CD14-positive monocyte (primary cell): ENCODE data around the gene ATOX1. TPM values are rescaled to one million over a fixed set of nuclear protein-coding genes. Genes with fewer than 3 reads are reported as not detected.

Experiments used
- DNase-seq, 3 donors: peaks; one replicate each; pipeline ENCODE4 v3.0.0-alpha.2; 2011 to 2022
- H2AFZ ChIP-seq: 2 replicates; pipeline ENCODE4 v1.6.0; 2012; ENCODE audit warnings: mild to moderate bottlenecking, low read depth, low read length, inconsistent platforms; ENCODE audit not compliant: insufficient read depth, poor library complexity, severe bottlenecking
- H3K27ac ChIP-seq, 2 donors: 1 replicate in 1 of 2; 2 replicates in 1 of 2; pipeline ENCODE4 v1.5.1; 2012 to 2013; ENCODE audit warnings: low read length in 2 of 2, control low read depth in 1 of 2, inconsistent platforms in 1 of 2, low read depth in 1 of 2, mild to moderate bottlenecking in 1 of 2
- H3K27me3 ChIP-seq, 2 donors: one replicate each; pipeline versions ENCODE4 v1.6.0 to v1.6.1; 2011 to 2013; ENCODE audit warnings: low read length in 2 of 2; ENCODE audit not compliant: control insufficient read depth in 2 of 2, insufficient read depth in 2 of 2
- H3K36me3 ChIP-seq, 2 donors: replicated peaks in 1 of 2; 1 replicate in 1 of 2; 2 replicates in 1 of 2; pipeline versions ENCODE4 v1.5.1 to v1.6.1; 2012 to 2013; ENCODE audit warnings: low read length in 2 of 2, control low read depth in 1 of 2, inconsistent platforms in 1 of 2, mild to moderate bottlenecking in 1 of 2; ENCODE audit not compliant: insufficient read depth in 2 of 2, control insufficient read depth in 1 of 2
- H3K4me1 ChIP-seq, 2 donors: 1 replicate in 1 of 2; 2 replicates in 1 of 2; pipeline versions ENCODE4 v1.5.1 to v1.6.1; 2012 to 2013; ENCODE audit warnings: low read length in 2 of 2, control low read depth in 1 of 2, inconsistent platforms in 1 of 2, mild to moderate bottlenecking in 1 of 2, moderate library complexity in 1 of 2; ENCODE audit not compliant: insufficient read depth in 2 of 2, control insufficient read depth in 1 of 2
- H3K4me2 ChIP-seq: replicated peaks from 2 replicates; pipeline ENCODE3; 2012; ENCODE audit warnings: low read length, moderate library complexity, mild to moderate bottlenecking; ENCODE audit not compliant: poor library complexity, severe bottlenecking; ENCODE audit errors: extremely low read depth
- H3K4me3 ChIP-seq, 3 experiments: fragments of 200-600 bp in 1 of 3; sonication (generic) in 1 of 3; replicated peaks in 1 of 3; 1 replicate in 2 of 3; 2 replicates in 1 of 3; pipeline ENCODE4 v1.5.1; 2011 to 2013; ENCODE audit warnings: low read length in 3 of 3, mild to moderate bottlenecking in 3 of 3, control low read depth in 2 of 3, low read depth in 2 of 3, inconsistent platforms in 1 of 3, moderate library complexity in 1 of 3
- H3K79me2 ChIP-seq: 2 replicates; pipeline ENCODE4 v1.6.0; 2012; ENCODE audit warnings: mild to moderate bottlenecking, control low read depth, inconsistent platforms, low read length, moderate library complexity; ENCODE audit not compliant: insufficient read depth
- H3K9ac ChIP-seq: 2 replicates; pipeline ENCODE4 v1.6.0; 2017; ENCODE audit warnings: low read length, mild to moderate bottlenecking; ENCODE audit not compliant: insufficient read depth, poor library complexity, severe bottlenecking
- H3K9me3 ChIP-seq, 2 donors: replicated peaks in 1 of 2; 1 replicate in 1 of 2; 2 replicates in 1 of 2; pipeline versions ENCODE4 v1.5.1 to v1.6.1; 2012 to 2013; ENCODE audit warnings: low read length in 2 of 2, control low read depth in 1 of 2; ENCODE audit not compliant: control insufficient read depth in 1 of 2, insufficient read depth in 1 of 2
- H4K20me1 ChIP-seq: 2 replicates; pipeline ENCODE4 v1.6.0; 2012; ENCODE audit warnings: mild to moderate bottlenecking, low read length, control low read depth, moderate library complexity; ENCODE audit not compliant: insufficient read depth
- H3K27ac Mint-ChIP-seq, 7 donors: one replicate each; pipeline ENCODE4 v1.8.0; 2020; ENCODE audit warnings: mild to moderate bottlenecking in 7 of 7, mixed read lengths in 7 of 7, moderate library complexity in 6 of 7, inconsistent platforms in 2 of 7
- H3K27me3 Mint-ChIP-seq, 3 donors: one replicate each; pipeline ENCODE4 v1.8.0; 2021 to 2022; ENCODE audit warnings: low read depth in 3 of 3, mild to moderate bottlenecking in 3 of 3, mixed read lengths in 3 of 3, moderate library complexity in 3 of 3, inconsistent platforms in 1 of 3
- H3K36me3 Mint-ChIP-seq, 2 donors: one replicate each; pipeline ENCODE4 v1.8.0; 2020; ENCODE audit warnings: mixed read lengths in 2 of 2, inconsistent platforms in 1 of 2, mild to moderate bottlenecking in 1 of 2
- H3K4me1 Mint-ChIP-seq: one replicate; pipeline ENCODE4 v1.8.0; 2020; ENCODE audit warnings: mild to moderate bottlenecking, mixed read lengths
- H3K4me3 Mint-ChIP-seq, 2 donors: one replicate each; pipeline ENCODE4 v1.8.0; 2020; ENCODE audit warnings: mild to moderate bottlenecking in 2 of 2, mixed read lengths in 2 of 2, moderate library complexity in 1 of 2
- H3K9me3 Mint-ChIP-seq, 7 donors: one replicate each; pipeline ENCODE4 v1.8.0; 2020 to 2022; ENCODE audit warnings: mixed read lengths in 7 of 7, mild to moderate bottlenecking in 6 of 7, moderate library complexity in 6 of 7, inconsistent platforms in 2 of 7
- WGBS: methylation state at CpG from one replicate; pipeline ENCODE4 v1.1.5; 2013; ENCODE audit warnings: missing lambda C conversion rate; ENCODE audit not compliant: insufficient coverage; 5-methylcytosine and 5-hydroxymethylcytosine counted together
- intact Hi-C, 2 donors: fragments of 100-400 bp; cut with micrococcal nuclease; formaldehyde crosslinking; loops; one replicate each; pipeline versions ENCODE4 v1.15.0 to v1.15.1; 2023
- polyA plus RNA-seq, 3 donors: library from polyadenylated mRNA; depleted of rRNA in 1 of 3; unstranded in 2 of 3; stranded (reverse) in 1 of 3; fragments of 300-500 nt in 2 of 3; fragments of >200 nt in 1 of 3; fragmentation: Illumina TruSeq in 2 of 3; gene quantifications; 1 replicate in 2 of 3; 2 replicates in 1 of 3; pipeline ENCODE4 v1.2.3, GENCODE V29; 2012 to 2021
- TF ChIP-seq, protein P1 (sequence below): fragments of 200-600 bp; IDR thresholded peaks from one replicate; pipeline ENCODE4 v1.8.0; 2022; ENCODE audit warnings: antibody characterized with exemption, mild to moderate bottlenecking

The ATOX1 gene
- polyA plus RNA-seq, 3 donors: 89.9 to 149 (median 148) TPM

DNA sequence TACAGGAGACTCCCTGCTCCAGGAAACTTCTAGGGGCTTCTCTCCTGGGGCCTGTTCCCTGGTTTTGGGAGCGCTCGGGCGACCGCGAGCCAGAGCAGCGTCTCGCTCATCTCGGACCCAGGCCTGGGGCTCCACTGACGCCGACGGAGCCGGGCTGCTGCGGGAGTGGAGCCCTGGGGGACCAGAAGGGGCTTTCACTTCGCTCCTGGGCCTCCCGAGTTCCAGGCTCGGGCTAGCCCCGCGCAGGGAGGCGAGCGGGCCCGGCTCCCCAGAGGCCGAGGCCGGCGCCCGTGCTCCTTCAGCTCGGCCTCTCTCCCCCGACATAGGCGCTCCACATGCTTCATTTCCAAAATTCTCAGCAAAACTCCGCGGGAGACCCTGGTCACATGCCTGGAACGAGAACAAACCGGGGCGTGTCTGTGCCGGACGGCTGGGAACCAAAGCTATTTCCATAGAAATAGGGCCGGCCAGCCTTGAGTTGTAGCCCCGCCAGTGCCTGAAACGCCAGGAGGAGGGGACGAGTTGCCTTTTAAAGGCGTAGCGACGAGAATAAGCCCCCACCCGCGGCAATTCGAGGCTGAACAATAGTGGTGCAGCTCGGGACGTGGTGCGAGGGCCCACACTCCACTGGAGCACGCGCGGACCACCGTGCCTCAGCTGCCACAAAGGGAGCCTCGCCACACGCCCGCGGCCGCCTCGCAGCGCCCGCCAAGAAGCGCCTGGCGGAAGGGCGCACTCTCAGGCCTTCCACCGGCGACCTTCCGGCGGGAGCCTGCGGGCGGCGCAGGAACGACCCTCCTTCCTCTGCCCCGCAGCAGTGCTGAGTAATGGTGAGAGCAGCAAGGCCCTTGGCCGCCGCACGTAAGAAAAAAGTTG lies 12.2 kb upstream of the ATOX1 start:
- DNase-seq: peak; percentile 30 to 77 (median 55)
- Histone ChIP-seq H4K20me1 (peaks cover 34% of the 10 kb centered on the region), H3K4me2 (peak overlapping the region; percentile 73), H3K4me1 (peaks cover 27 to 49% of the 10 kb centered on the region in 2 donors), H3K79me2 (peaks cover 34% of the 10 kb centered on the region), H3K9ac (peak overlapping the region; percentile 88), H3K27me3 (no peaks in the 10 kb centered on the region), H3K36me3 (no peaks in the 10 kb centered on the region), H2AFZ (peak overlapping the region; percentile 84), H3K9me3 (no peaks in the 10 kb centered on the region), H3K27ac (peak overlapping the region; percentile 97), H3K4me3 (peak overlapping the region; percentile 53 to 71 (median 67))
- H3K4me1 Mint-ChIP-seq: peaks cover 37% of the 10 kb centered on the region
- 13% methylated on average over 71 of the region's 75 CpGs for WGBS
- intact Hi-C loops: no loop called here
- TF ChIP-seq, protein P1, sequence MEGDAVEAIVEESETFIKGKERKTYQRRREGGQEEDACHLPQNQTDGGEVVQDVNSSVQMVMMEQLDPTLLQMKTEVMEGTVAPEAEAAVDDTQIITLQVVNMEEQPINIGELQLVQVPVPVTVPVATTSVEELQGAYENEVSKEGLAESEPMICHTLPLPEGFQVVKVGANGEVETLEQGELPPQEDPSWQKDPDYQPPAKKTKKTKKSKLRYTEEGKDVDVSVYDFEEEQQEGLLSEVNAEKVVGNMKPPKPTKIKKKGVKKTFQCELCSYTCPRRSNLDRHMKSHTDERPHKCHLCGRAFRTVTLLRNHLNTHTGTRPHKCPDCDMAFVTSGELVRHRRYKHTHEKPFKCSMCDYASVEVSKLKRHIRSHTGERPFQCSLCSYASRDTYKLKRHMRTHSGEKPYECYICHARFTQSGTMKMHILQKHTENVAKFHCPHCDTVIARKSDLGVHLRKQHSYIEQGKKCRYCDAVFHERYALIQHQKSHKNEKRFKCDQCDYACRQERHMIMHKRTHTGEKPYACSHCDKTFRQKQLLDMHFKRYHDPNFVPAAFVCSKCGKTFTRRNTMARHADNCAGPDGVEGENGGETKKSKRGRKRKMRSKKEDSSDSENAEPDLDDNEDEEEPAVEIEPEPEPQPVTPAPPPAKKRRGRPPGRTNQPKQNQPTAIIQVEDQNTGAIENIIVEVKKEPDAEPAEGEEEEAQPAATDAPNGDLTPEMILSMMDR: peak; percentile 20
- no peaks in the 10 kb centered on the region for H3K9me3 Mint-ChIP-seq
- H3K27ac Mint-ChIP-seq: peak overlapping the region in 2 of 7 donors; percentile 78 to 91
- no peak overlapping the region for H3K4me3 Mint-ChIP-seq
- H3K36me3 Mint-ChIP-seq: no peaks in the 10 kb centered on the region
- peaks cover 0 to 3% (median 0%) of the 10 kb centered on the region in 3 donors for H3K27me3 Mint-ChIP-seq

DNA sequence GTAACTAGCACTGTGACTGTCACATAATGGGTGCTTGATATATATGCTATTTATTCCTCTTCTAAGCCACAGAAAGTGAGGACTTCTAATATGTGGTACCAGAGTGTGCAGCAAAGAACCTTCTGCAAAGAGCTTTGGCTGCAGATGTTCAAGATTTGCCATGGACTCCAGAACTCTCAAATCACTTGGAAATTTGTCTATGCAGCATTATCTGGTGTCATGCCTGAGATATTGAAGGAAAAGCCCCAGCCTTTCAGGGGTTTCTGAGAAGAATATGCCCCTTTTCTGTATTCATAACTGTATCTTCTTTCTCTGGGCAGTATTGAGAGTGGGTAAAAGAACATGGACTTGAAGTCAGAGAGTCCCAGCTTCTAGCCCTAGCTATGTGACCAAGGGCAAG lies 8.5 kb upstream of the ATOX1 start:
- peaks cover 0 to 3% (median 1%) of the 10 kb centered on the region in 3 donors for H3K27me3 Mint-ChIP-seq
- Histone ChIP-seq H3K27me3 (no peaks in the 10 kb centered on the region), H4K20me1 (no peaks in the 10 kb centered on the region), H3K4me1 (peaks cover 11 to 17% of the 10 kb centered on the region in 2 donors), H3K9me3 (no peaks in the 10 kb centered on the region), H2AFZ (no peak overlapping the region), H3K4me3 (no peak overlapping the region), H3K27ac (no peak overlapping the region), H3K9ac (no peak overlapping the region), H3K79me2 (no peaks in the 10 kb centered on the region), H3K36me3 (no peaks in the 10 kb centered on the region), H3K4me2 (no peak overlapping the region)
- H3K4me3 Mint-ChIP-seq: no peak overlapping the region
- no peaks in the 10 kb centered on the region for H3K9me3 Mint-ChIP-seq
- no peaks in the 10 kb centered on the region for H3K36me3 Mint-ChIP-seq
- no peak overlapping the region for H3K27ac Mint-ChIP-seq
- peaks cover 9% of the 10 kb centered on the region for H3K4me1 Mint-ChIP-seq
- TF ChIP-seq, protein P1: no peak
- no peak for DNase-seq
- intact Hi-C loops: no loop called here
